Tibial nerve (tissue), 4 donors: ENCODE measurements around the gene CAMK2N1. TPM values are rescaled to one million over a fixed set of nuclear protein-coding genes. Genes with fewer than 3 reads are reported as not detected.

Experiments
- DNase-seq, 2 donors: peaks; one replicate each; pipeline ENCODE4 v3.0.0-alpha.2; 2019; ENCODE audit warnings: low spot score in 2 of 2
- H3K27ac ChIP-seq, 4 donors: fragments of 200-600 bp; sonication (generic) in 3 of 4; one replicate each; pipeline ENCODE4 v1.5.1; 2017 to 2019; ENCODE audit warnings: mild to moderate bottlenecking in 1 of 4
- H3K27me3 ChIP-seq, 2 donors: fragments of 200-600 bp; sonication (generic) in 1 of 2; one replicate each; pipeline versions ENCODE4 v1.5.1 to v1.6.0; 2017 to 2019
- H3K36me3 ChIP-seq, 3 donors: fragments of 200-600 bp; sonication (generic); one replicate each; pipeline ENCODE4 v1.5.1; 2018 to 2019
- H3K4me1 ChIP-seq, 4 donors: fragments of 200-600 bp; sonication (generic) in 3 of 4; one replicate each; pipeline ENCODE4 v1.5.1; 2017 to 2019
- H3K4me3 ChIP-seq, 4 donors: fragments of 200-600 bp; sonication (generic) in 3 of 4; one replicate each; pipeline ENCODE4 v1.5.1; 2017 to 2019; ENCODE audit warnings: mild to moderate bottlenecking in 1 of 4, moderate library complexity in 1 of 4
- H3K9me3 ChIP-seq, 4 donors: fragments of 200-600 bp; sonication (generic) in 3 of 4; one replicate each; pipeline ENCODE4 v1.5.1; 2017 to 2019
- EP300 ChIP-seq, 2 donors: sonication (generic); formaldehyde crosslinking; IDR thresholded peaks; one replicate each; pipeline ENCODE4 v1.6.1; 2017; ENCODE audit warnings: antibody characterized with exemption in 2 of 2, mild to moderate bottlenecking in 1 of 2
- POLR2A ChIP-seq, 2 donors: fragments of 450-650 bp; IDR thresholded peaks; one replicate each; pipeline ENCODE4 v1.6.1; 2017; ENCODE audit warnings: antibody characterized with exemption in 2 of 2, mild to moderate bottlenecking in 2 of 2, moderate library complexity in 2 of 2
- WGBS, 2 donors: methylation state at CpG; one replicate each; pipeline ENCODE4 v1.1.5; 2018; 5-methylcytosine and 5-hydroxymethylcytosine counted together
- total RNA-seq, 4 donors: library from RNA; depleted of rRNA; stranded (reverse); fragments of >200 nt; gene quantifications; one replicate each; pipeline ENCODE4 v1.1.0, GENCODE V29; 2016
- TF ChIP-seq, protein P1 (sequence below), 5 experiments: fragments of 200-600 bp in 3 of 5; fragments of 450-650 bp in 2 of 5; sonication (generic) in 3 of 5; IDR thresholded peaks; one replicate each; pipeline ENCODE4 v1.5.1; 2016 to 2019; ENCODE audit warnings: antibody characterized with exemption in 5 of 5, mild to moderate bottlenecking in 3 of 5, moderate library complexity in 2 of 5

The CAMK2N1 gene
- total RNA-seq, 4 donors from 2014 or later = 2.4 to 5.9 (median 4.8) TPM

DNA sequence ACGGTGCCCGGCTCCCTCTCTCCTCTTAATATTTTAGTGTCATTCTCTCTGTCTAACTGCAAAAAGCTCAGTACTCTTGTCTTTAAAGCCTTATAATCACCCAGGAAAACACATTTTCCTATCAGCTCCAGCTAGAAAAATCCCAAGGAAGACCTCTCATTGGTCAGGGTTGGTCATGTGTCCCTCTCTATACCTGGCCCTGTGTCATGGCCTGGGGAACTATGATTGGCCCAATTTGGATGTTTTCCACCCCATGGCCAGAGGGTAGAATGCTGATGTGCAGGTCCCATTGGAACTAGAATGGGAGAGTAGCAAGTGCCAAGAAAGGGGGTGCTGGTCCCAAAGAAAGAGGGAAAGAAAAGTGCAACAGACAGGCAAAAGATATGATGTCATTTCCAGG, 27.3 kb downstream of the CAMK2N1 start:
- no peak for TF ChIP-seq EP300 (IDR thresholded peaks at IDR 0.05)
- no peak for TF ChIP-seq POLR2A (IDR thresholded peaks at IDR 0.05)
- TF ChIP-seq, protein P1, sequence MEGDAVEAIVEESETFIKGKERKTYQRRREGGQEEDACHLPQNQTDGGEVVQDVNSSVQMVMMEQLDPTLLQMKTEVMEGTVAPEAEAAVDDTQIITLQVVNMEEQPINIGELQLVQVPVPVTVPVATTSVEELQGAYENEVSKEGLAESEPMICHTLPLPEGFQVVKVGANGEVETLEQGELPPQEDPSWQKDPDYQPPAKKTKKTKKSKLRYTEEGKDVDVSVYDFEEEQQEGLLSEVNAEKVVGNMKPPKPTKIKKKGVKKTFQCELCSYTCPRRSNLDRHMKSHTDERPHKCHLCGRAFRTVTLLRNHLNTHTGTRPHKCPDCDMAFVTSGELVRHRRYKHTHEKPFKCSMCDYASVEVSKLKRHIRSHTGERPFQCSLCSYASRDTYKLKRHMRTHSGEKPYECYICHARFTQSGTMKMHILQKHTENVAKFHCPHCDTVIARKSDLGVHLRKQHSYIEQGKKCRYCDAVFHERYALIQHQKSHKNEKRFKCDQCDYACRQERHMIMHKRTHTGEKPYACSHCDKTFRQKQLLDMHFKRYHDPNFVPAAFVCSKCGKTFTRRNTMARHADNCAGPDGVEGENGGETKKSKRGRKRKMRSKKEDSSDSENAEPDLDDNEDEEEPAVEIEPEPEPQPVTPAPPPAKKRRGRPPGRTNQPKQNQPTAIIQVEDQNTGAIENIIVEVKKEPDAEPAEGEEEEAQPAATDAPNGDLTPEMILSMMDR (IDR thresholded peaks at IDR 0.05) = no peak
- no peak overlapping the region for H3K4me3 ChIP-seq
- WGBS, 2 donors = 87 to 92% methylated on average over 2 of the region's 2 CpGs
- no peaks in the 10 kb centered on the region for H3K36me3 ChIP-seq
- no peak for DNase-seq
- no peak overlapping the region for H3K27ac ChIP-seq
- peaks cover 0 to 4% of the 10 kb centered on the region in 2 donors for H3K27me3 ChIP-seq
- H3K4me1 ChIP-seq = no peaks in the 10 kb centered on the region
- H3K9me3 ChIP-seq = peaks cover 0 to 5% (median 0%) of the 10 kb centered on the region in 4 donors

DNA sequence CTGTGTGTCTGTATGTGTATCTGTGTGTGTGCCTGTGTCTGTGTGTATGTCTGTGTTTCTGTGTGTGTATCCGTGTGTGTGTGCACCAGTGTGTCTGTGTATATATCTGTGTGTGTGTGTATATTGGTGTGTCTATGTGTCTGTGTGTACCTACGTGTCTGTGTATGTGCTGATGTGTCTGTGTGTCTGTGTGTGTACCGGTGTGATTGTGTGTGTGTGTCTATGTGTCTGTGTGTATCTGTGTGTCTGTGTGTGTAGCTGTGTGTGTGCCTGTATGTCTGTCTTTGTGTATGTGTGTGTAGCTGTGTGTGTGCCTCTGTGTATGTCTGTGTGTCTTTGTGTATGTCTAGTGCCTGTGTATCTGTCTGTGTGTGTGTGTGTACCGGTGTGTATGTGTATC, 32.0 kb downstream of the CAMK2N1 start:
- Histone ChIP-seq H3K27ac (no peak overlapping the region), H3K4me1 (no peaks in the 10 kb centered on the region), H3K9me3 (no peaks in the 10 kb centered on the region), H3K4me3 (no peak overlapping the region), H3K36me3 (no peaks in the 10 kb centered on the region), H3K27me3 (peaks cover 0 to 34% of the 10 kb centered on the region in 2 donors)
- 87% methylated on average over 4 of the region's 4 CpGs for WGBS, 2 donors
- no peak for DNase-seq
- TF ChIP-seq, protein P1 (IDR thresholded peaks at IDR 0.05) = no peak
- no peak for TF ChIP-seq EP300 (IDR thresholded peaks at IDR 0.05)
- TF ChIP-seq POLR2A (IDR thresholded peaks at IDR 0.05) = no peak

DNA sequence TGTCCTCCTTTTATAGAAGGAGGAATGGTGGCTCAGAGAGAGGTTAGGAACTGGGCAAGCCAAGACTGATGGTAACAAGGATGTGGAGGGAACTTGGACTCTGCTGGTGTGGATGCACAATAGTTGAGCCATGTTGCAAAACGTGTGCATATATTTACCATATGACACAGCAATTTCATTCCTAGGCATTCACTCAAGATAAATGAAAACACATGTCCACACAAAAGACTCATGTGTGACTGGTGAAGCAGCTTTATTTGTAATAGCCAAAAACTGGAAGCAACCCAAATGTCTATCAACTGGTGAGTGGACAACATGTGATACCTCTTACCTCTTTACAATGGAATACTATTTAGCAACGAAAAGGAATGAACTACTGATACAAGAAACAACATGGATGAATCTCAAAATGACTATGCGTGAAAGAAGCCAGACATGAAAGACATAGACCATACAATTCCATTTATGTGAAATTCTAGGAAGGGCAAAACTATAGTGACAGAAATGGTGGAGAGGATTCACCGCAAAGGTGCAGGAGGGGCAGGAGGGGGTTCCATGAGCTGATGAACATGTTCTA, 36.2 kb downstream of the CAMK2N1 start:
- Histone ChIP-seq H3K27ac (no peak overlapping the region), H3K4me1 (no peaks in the 10 kb centered on the region), H3K27me3 (peaks cover 0 to 43% of the 10 kb centered on the region in 2 donors), H3K4me3 (no peak overlapping the region), H3K9me3 (no peaks in the 10 kb centered on the region), H3K36me3 (no peaks in the 10 kb centered on the region)
- TF ChIP-seq, protein P1 (IDR thresholded peaks at IDR 0.05) = no peak
- TF ChIP-seq POLR2A (IDR thresholded peaks at IDR 0.05) = no peak
- TF ChIP-seq EP300 (IDR thresholded peaks at IDR 0.05) = no peak
- 66 to 67% methylated on average over 4 of the region's 4 CpGs for WGBS, 2 donors
- no peak for DNase-seq

DNA sequence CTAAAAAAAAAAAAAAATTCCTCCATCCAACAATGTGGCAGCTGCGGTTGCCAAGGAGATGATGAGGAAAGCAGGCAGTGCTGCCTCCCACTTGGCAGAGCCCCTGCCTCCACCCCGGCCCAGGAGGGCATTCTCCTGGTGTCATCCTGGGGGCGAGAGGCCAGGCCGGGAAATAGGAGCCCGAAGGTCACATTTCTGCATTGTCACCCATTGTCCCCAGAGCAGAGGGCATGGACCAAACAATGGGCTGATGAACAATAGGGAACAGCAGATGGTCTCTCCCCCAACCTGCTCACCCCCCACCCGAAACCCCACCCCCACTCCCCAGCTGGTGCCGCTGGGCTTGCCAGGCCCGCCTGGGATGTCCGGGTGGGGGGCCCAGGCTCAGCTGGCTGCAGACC, 37.3 kb downstream of the CAMK2N1 start:
- TF ChIP-seq, protein P1 (IDR thresholded peaks at IDR 0.05) = no peak
- TF ChIP-seq EP300 (IDR thresholded peaks at IDR 0.05) (no peak), POLR2A (IDR thresholded peaks at IDR 0.05) (no peak)
- H3K36me3 ChIP-seq = no peaks in the 10 kb centered on the region
- WGBS, 2 donors = 28 to 33% methylated on average over 8 to 9 of the region's 9 CpGs
- no peak for DNase-seq
- no peaks in the 10 kb centered on the region for H3K9me3 ChIP-seq
- H3K4me1 ChIP-seq = no peaks in the 10 kb centered on the region
- no peak overlapping the region for H3K4me3 ChIP-seq
- peaks cover 0 to 43% of the 10 kb centered on the region in 2 donors for H3K27me3 ChIP-seq
- no peak overlapping the region for H3K27ac ChIP-seq

DNA sequence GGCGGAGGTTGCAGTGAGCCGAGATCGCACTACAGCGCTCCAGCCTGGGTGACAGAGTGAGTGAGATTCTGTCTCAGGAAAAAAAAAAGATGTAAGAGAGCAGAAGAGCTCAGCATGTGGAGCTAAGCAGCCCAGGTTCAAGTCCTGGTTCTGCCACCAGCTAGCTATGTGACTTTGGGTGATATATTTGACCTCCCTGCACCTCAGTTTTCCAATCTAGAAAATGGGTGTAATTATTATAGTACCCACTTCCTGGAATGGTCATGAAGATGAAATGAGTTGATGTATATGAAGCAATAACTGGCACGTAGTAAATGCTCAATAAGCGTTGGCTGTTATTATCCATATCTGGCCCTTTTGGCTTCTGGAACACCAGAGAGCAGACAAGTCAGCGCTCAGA, 38.2 kb downstream of the CAMK2N1 start:
- no peak for DNase-seq
- H3K4me1 ChIP-seq = no peaks in the 10 kb centered on the region
- no peak for TF ChIP-seq POLR2A (IDR thresholded peaks at IDR 0.05)
- TF ChIP-seq, protein P1 (IDR thresholded peaks at IDR 0.05) = no peak
- no peak for TF ChIP-seq EP300 (IDR thresholded peaks at IDR 0.05)
- H3K4me3 ChIP-seq = no peak overlapping the region
- peaks cover 0 to 43% of the 10 kb centered on the region in 2 donors for H3K27me3 ChIP-seq
- no peak overlapping the region for H3K27ac ChIP-seq
- H3K36me3 ChIP-seq = no peaks in the 10 kb centered on the region
- 92 to 94% methylated on average over 7 of the region's 7 CpGs for WGBS, 2 donors
- H3K9me3 ChIP-seq = no peaks in the 10 kb centered on the region
